Activated T-cell treated with anti-CD3 and anti-CD28 coated beads for 1 hour (primary cell): Measurements from ENCODE around the gene SCT.
A peak's percentile ranks its signal among the peaks of the same experiment; 100 is the strongest.

Source experiments
- DNase-seq: peaks from one replicate; pipeline ENCODE4 v3.0.0-alpha.2; 2020; ENCODE audit warnings: low read depth

Gene SCT

DNA sequence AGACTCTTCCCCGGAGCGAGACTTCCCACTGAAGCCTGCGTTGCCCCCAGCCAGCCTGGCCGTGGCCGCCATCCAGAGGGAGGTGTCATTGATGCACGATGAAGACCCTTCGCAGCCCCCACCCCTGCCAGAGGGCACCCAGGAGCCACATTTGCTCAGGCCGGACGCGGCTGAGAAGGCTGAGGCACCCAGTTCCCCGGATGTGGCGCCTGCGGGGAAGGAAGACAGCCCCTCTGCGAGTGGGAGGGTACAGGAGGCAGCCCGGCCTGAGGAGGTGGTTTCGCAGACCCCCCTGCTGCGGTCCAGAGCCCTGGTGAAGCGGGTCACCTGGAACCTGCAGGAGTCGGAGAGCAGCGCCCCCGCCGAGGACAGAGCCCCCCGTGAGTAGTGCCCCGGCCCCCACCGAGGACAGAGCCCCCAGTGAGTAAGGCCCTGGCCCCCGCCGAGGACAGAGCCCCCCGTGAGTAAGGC lies 17.6 kb downstream of the SCT start:
- DNase-seq = no peak

- DNase-seq = no peak
Measured at GRCh38 chr11:608791-609251, 18.2 kb downstream of the SCT start.

DNA sequence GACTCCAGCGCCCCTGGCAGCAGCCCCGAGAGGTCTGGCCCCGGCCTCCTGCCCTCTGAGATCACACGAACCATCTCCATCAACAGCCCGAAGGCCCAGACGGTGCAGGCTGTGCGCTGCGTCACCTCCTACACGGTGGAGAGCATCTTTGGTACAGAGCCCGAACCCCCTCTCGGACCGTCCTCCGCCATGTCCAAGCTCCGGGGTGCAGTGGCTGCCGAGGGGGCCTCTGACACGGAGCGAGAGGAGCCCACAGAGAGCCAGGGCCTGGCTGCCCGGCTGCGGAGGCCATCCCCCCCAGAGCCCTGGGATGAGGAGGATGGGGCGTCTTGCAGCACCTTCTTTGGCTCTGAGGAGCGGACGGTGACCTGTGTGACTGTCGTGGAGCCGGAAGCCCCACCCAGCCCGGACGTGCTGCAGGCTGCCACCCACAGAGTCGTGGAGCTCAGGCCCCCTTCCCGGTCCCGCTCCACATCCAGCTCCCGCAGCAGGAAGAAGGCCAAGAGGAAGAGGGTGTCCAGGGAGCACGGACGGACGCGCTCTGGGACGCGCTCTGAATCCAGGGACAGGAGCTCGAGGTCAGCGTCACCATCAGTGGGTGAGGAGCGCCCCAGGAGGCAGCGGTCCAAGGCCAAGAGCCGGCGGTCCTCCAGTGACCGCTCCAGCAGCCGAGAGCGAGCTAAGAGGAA lies 18.9 kb downstream of the SCT start:
- DNase-seq = no peak

DNA sequence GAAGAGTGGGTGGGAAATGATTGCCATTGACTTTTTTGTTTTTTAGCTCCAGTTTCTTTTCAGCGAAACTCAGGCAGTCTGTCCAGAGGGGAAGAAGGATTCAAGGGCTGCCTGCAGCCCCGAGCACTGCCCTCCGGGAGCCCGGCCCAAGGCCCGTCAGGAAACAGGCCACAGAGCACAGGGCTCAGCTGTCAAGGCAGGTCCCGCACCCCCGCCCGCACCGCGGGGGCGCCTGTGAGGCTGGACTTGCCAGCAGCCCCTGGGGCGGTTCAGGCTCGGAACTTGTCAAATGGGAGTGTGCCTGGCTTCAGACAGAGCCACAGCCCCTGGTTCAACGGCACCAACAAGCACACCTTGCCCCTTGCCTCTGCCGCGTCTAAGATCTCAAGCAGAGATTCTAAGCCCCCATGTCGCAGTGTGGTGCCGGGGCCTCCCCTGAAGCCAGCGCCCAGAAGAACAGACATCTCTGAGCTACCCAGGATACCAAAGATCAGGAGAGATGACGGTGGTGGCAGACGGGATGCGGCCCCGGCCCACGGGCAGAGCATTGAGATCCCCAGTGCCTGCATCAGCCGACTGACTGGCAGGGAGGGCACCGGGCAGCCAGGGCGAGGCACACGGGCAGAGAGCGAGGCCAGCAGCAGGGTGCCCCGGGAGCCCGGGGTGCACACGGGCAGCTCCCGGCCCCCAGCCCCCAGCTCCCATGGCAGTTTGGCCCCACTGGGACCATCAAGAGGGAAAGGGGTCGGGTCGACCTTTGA lies 19.8 kb downstream of the SCT start:
- no peak for DNase-seq

- no peak for DNase-seq
Measured at GRCh38 chr11:606245-606644, 20.7 kb downstream of the SCT start.

GRCh38 chr11:605286-606129 lies 21.5 kb downstream of the SCT start:
- DNase-seq = no peak

DNA sequence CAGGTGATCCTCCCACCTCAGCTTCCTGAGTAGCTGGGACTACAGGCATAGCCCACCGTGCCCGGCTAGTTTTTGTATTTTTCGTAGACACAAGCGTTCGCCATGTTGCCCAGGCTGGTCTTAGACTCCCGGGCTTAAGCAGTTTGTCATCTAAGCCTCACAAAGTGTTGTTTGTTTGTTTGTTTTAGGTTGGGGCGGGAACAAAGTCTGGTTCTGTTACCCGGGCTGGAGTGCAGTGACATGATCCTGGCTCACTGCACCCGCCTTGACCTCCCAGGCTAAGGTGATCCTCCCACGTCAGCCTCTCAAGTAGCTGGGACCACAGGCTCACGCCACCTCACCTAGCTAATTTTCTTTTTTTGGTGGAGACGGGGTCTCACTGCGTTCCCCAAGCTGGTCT lies 23.8 kb downstream of the SCT start:
- no peak for DNase-seq

- DNase-seq = no peak
Measured at GRCh38 chr11:601573-602245, 25.3 kb downstream of the SCT start.

- no peak for DNase-seq
Measured at GRCh38 chr11:598005-598680, 28.8 kb downstream of the SCT start.

DNA sequence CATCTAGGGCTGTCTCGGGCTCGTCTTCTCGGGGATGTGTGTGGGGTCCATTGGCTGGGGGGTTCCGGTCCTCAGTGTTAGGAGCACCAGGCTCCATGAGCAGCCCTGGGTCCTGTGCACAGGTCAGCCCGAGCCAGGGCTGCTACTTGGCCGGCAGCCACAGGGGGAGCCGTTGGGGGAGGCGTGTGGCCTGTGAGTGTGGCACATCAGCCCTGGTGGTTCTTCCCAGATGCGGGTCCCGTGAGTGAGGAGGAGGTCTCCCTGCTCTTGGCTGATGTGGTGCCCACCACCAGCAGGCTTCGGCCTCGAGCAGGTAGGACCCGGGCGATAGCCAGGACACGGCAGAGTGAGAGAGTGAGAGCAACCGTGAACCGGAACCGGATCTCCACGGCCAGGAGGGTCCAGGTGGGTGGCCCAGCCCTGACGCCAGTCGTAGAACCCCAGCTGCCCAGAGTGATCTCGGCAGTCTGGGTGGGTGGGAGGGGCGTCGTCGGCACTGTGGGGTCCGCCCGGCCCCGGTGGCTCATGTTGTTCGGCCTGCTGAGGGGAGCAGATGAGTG lies 29.7 kb downstream of the SCT start:
- DNase-seq = no peak

DNA sequence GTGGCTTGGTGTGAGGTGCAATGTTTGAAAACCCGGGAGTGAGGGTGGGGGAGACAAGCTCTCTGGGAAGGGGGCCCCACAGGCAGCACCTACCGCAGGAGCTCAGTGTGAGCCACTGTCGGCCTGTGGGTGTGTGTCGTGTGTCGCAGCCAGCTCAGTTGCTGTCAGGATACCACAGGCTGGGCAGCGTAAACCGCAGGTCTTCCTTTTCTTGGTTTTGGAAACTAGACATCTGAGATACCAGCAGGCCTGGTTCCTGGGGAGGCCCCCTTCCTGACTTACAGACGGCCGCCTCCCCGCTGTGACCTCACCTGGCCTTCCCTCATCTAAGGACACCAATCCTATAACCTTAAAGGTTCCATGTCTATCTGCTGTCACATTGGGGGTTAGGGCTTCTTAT lies 30.6 kb downstream of the SCT start:
- DNase-seq = no peak

DNA sequence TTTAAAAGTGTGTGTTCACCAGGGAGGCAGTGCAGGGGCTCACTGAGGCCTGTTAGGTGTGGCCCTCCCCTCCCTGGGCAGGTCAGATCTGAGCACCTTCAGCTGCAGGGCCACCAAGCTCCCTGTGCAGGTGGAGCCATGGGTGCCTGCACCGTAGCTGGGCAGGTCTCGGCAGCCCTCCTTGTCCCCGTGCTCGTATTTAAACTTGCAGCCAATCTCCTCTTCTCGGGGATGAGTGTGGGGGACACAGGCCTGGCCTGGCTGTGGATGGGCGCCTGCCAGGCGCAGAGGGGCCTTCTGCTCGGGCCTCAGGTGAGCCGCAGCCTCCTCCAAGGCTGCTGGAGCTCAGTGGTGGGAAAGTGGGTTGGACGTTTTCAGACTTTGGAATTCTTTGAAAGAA lies 31.6 kb downstream of the SCT start:
- no peak for DNase-seq

DNA sequence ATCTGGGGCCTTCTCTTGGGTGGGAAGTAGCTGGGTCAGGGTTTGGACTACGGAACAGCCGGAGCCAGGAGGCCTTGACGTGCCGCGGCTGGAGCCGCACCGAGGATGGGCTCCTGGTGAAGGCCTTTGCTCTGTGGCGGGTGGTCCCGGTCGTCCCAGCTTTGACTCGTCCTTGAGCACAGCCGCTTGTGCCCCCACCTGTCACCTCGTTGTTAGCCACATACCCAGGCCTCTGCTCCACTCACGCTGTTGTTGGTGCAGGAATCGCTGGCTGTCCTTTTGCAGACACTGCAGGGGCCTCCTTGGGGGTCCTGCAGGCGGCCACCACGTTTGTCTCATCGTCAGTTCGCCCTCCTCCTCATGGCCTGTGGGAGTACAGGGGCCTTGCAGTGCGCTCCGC lies 33.6 kb downstream of the SCT start:
- DNase-seq = no peak

DNA sequence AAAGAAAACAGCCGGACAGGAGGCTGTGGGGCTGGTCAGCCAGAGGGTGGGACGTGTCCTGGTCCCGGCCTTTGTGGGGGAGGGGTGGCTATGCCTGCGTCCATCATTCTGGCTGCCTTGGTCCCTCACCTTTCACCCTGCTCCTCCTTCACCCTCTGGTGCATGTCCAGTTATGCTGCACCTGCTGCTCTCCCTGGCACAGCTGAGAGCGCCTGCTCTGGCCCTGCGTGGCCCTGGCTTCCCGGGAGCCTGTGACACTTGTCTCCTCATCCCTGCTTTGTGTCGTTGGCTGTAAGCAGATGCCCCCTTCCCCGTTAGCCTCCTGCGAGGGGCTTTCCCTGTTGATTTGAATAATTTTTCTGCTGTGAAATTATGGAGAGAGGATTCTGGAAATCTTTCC lies 34.1 kb downstream of the SCT start:
- no peak for DNase-seq

- no peak for DNase-seq
Measured at GRCh38 chr11:592501-592900, 34.5 kb downstream of the SCT start.

GRCh38 chr11:590997-591396 lies 36.0 kb downstream of the SCT start:
- no peak for DNase-seq

GRCh38 chr11:589798-590197 lies 37.2 kb downstream of the SCT start:
- DNase-seq = no peak

GRCh38 chr11:587978-588380 lies 39.0 kb downstream of the SCT start:
- DNase-seq = peak; percentile 45

DNA sequence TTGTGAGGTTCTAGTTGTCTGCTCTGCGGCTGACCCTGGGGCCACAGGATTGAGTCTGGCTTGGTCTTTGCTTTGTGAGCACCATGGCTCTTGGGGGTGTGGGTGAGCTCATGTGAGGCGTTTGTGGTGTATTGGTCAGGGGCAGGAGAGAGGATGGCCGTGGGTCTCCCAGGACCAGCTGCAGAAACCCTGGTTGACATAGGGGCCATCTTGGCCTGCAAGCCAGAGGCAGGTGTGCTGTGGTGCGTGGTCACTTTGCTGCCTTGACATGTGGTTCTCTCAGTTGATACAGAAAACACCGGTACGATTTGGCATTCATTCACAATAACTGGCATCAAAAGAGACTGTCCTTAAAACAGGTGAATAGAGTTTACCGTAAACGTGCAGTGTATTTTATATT lies 39.4 kb downstream of the SCT start:
- DNase-seq = no peak

GRCh38 chr11:586376-587316 lies 40.3 kb downstream of the SCT start:
- no peak for DNase-seq
